ENCODE data around the gene RBM47. TPM values are rescaled to one million over a fixed set of nuclear protein-coding genes. Genes with fewer than 3 reads are reported as not detected.
"Not testable (repeated sequence)": the region's sequence is repeated elsewhere in the genome, so short reads cannot be mapped to it uniquely, and the experiment has no call there.

Gene RBM47
- total RNA-seq, 2 donors from 2014 or later, result 4.4 to 13.7 TPM

- H3K9me3 ChIP-seq, result no peaks in the 10 kb centered on the region
- H3K4me1 ChIP-seq, result no peaks in the 10 kb centered on the region
- H3K4me3 ChIP-seq, result no peak overlapping the region
- H3K27ac ChIP-seq, result no peak overlapping the region
- H3K36me3 ChIP-seq, result no peaks in the 10 kb centered on the region
- no peaks in the 10 kb centered on the region for H3K27me3 ChIP-seq
- no peak for DNase-seq (ENCODE audit: low spot score)
- no peak for TF ChIP-seq CTCF (IDR thresholded peaks at IDR 0.05)
These were observed 216.5 kb downstream of the RBM47 start for GRCh38 chr4:40412866-40413795.

GRCh38 chr4:40412388-40412787, 217.3 kb downstream of the RBM47 start:
- H3K9me3 ChIP-seq, result no peaks in the 10 kb centered on the region
- H3K27me3 ChIP-seq, result no peaks in the 10 kb centered on the region
- H3K27ac ChIP-seq, result no peak overlapping the region
- no peak overlapping the region for H3K4me3 ChIP-seq
- no peak for TF ChIP-seq CTCF (IDR thresholded peaks at IDR 0.05)
- no peaks in the 10 kb centered on the region for H3K36me3 ChIP-seq
- no peak for DNase-seq (ENCODE audit: low spot score)
- no peaks in the 10 kb centered on the region for H3K4me1 ChIP-seq

DNA sequence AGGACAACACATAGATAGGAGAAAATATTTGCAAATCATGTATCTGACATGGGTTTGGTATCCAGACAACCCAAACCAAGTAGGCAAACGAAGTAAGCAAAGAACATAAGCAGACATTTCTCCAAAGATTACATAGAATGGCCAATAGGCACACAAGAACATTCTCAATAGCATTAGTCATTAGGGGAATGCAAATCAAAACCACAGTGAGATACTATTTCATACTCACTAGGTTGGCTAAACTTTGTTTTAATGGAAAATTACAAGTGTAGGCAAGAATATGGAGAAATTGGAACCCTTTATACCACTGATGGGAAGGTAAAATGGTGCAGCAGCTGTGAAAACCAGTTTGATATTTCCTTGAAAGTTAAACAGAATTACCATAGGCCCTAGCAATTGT, 219.8 kb downstream of the RBM47 start:
- Histone ChIP-seq H3K36me3 (no peaks in the 10 kb centered on the region), H3K9me3 (no peaks in the 10 kb centered on the region), H3K4me1 (no peaks in the 10 kb centered on the region), H3K27me3 (no peaks in the 10 kb centered on the region), H3K4me3 (no peak overlapping the region), H3K27ac (no peak overlapping the region)
- TF ChIP-seq CTCF (IDR thresholded peaks at IDR 0.05), result no peak
- no peak for DNase-seq (ENCODE audit: low spot score)

GRCh38 chr4:40407468-40407867, 222.2 kb downstream of the RBM47 start:
- not testable (repeated sequence) for H3K27ac ChIP-seq; H3K36me3 ChIP-seq; H3K9me3 ChIP-seq; DNase-seq (ENCODE audit: low spot score); H3K4me1 ChIP-seq; H3K27me3 ChIP-seq; H3K4me3 ChIP-seq

DNA sequence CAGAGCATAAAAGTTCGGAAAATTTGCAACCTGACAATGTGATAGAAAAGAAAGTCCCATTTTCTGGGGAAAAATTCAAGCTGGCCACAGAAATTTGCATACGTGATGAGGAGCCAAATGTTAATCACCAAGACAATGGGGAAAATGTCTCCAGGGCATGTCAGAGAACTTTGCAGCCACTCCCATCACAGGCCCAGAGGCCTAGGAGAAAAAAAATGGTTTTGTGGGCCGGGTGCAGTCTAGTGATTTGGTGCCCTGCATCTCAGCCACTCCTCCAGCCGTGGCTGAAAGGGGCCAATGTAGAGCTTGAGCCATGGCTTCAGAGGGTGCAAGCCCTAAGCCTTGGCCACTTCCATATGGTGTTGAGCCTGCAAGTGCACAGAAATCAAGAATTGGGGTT, 223.3 kb downstream of the RBM47 start:
- Histone ChIP-seq H3K27me3 (no peaks in the 10 kb centered on the region), H3K4me1 (no peaks in the 10 kb centered on the region), H3K9me3 (no peaks in the 10 kb centered on the region), H3K27ac (no peak overlapping the region), H3K4me3 (no peak overlapping the region), H3K36me3 (no peaks in the 10 kb centered on the region)
- DNase-seq (ENCODE audit: low spot score), result no peak
- no peak for TF ChIP-seq CTCF (IDR thresholded peaks at IDR 0.05)

- no peak for TF ChIP-seq CTCF (IDR thresholded peaks at IDR 0.05)
- Histone ChIP-seq H3K36me3 (no peaks in the 10 kb centered on the region), H3K27ac (no peak overlapping the region), H3K27me3 (no peaks in the 10 kb centered on the region), H3K9me3 (no peaks in the 10 kb centered on the region), H3K4me1 (no peaks in the 10 kb centered on the region), H3K4me3 (no peak overlapping the region)
- no peak for DNase-seq (ENCODE audit: low spot score)
These were observed 224.5 kb downstream of the RBM47 start for GRCh38 chr4:40405193-40405592.

Measured in right atrium auricular region (tissue), 2 donors.